Measurements from ENCODE around the gene GDI2.

Gene GDI2

GRCh38 chr10:5832946-5833345 lies 19.7 kb upstream of the GDI2 start:
- no peak for TF ChIP-seq SIN3A (IDR thresholded peaks at IDR 0.05; ENCODE audit: borderline replicate concordance, insufficient read depth, low read length)
- TF ChIP-seq POLR2AphosphoS5 (IDR thresholded peaks at IDR 0.05; ENCODE audit: low read depth, low read length) = no peak
- no peak for TF ChIP-seq REST (IDR thresholded peaks at IDR 0.05; ENCODE audit: insufficient read depth in 1 of 2, low read depth in 2 of 2, low read length in 2 of 2)
- TF ChIP-seq FOXP2 (optimal IDR thresholded peaks at IDR 0.05; ENCODE audit: borderline replicate concordance, extremely low read depth, extremely low read length, insufficient read depth) = no peak
- TF ChIP-seq TAF1 (IDR thresholded peaks at IDR 0.05; ENCODE audit: borderline replicate concordance, insufficient read depth, low read length) = no peak

- TF ChIP-seq SIN3A (IDR thresholded peaks at IDR 0.05; ENCODE audit: borderline replicate concordance, insufficient read depth, low read length) (no peak), REST (IDR thresholded peaks at IDR 0.05; ENCODE audit: insufficient read depth in 1 of 2, low read depth in 2 of 2, low read length in 2 of 2) (no peak), FOXP2 (optimal IDR thresholded peaks at IDR 0.05; ENCODE audit: borderline replicate concordance, extremely low read depth, extremely low read length, insufficient read depth) (no peak), TAF1 (IDR thresholded peaks at IDR 0.05; ENCODE audit: borderline replicate concordance, insufficient read depth, low read length) (no peak), POLR2AphosphoS5 (IDR thresholded peaks at IDR 0.05; ENCODE audit: low read depth, low read length) (no peak)
These were observed 18.2 kb upstream of the GDI2 start for GRCh38 chr10:5831446-5831782.

GRCh38 chr10:5830629-5831445 lies 17.6 kb upstream of the GDI2 start:
- TF ChIP-seq REST (IDR thresholded peaks at IDR 0.05; ENCODE audit: insufficient read depth in 1 of 2, low read depth in 2 of 2, low read length in 2 of 2) = no peak
- no peak for TF ChIP-seq FOXP2 (optimal IDR thresholded peaks at IDR 0.05; ENCODE audit: borderline replicate concordance, extremely low read depth, extremely low read length, insufficient read depth)
- no peak for TF ChIP-seq SIN3A (IDR thresholded peaks at IDR 0.05; ENCODE audit: borderline replicate concordance, insufficient read depth, low read length)
- TF ChIP-seq POLR2AphosphoS5 (IDR thresholded peaks at IDR 0.05; ENCODE audit: low read depth, low read length) = no peak
- TF ChIP-seq TAF1 (IDR thresholded peaks at IDR 0.05; ENCODE audit: borderline replicate concordance, insufficient read depth, low read length) = no peak

- TF ChIP-seq REST (IDR thresholded peaks at IDR 0.05; ENCODE audit: insufficient read depth in 1 of 2, low read depth in 2 of 2, low read length in 2 of 2) (no peak), SIN3A (IDR thresholded peaks at IDR 0.05; ENCODE audit: borderline replicate concordance, insufficient read depth, low read length) (no peak), TAF1 (IDR thresholded peaks at IDR 0.05; ENCODE audit: borderline replicate concordance, insufficient read depth, low read length) (no peak), FOXP2 (optimal IDR thresholded peaks at IDR 0.05; ENCODE audit: borderline replicate concordance, extremely low read depth, extremely low read length, insufficient read depth) (no peak), POLR2AphosphoS5 (IDR thresholded peaks at IDR 0.05; ENCODE audit: low read depth, low read length) (no peak)
These were observed 16.0 kb upstream of the GDI2 start for GRCh38 chr10:5829267-5829666.
